Stimulated activated CD8-positive, alpha-beta memory T cell treated with anti-CD3 and anti-CD28 coated beads, Interleukin-7, amount 100 ng/mL, for 1 hour (primary cell): ENCODE results near the gene SLC45A1.

Experiments used
- DNase-seq, 2 donors: peaks; one replicate each; pipeline ENCODE4 v3.0.0-alpha.2; 2020; ENCODE audit warnings: low read depth in 2 of 2

SLC45A1 gene

DNA sequence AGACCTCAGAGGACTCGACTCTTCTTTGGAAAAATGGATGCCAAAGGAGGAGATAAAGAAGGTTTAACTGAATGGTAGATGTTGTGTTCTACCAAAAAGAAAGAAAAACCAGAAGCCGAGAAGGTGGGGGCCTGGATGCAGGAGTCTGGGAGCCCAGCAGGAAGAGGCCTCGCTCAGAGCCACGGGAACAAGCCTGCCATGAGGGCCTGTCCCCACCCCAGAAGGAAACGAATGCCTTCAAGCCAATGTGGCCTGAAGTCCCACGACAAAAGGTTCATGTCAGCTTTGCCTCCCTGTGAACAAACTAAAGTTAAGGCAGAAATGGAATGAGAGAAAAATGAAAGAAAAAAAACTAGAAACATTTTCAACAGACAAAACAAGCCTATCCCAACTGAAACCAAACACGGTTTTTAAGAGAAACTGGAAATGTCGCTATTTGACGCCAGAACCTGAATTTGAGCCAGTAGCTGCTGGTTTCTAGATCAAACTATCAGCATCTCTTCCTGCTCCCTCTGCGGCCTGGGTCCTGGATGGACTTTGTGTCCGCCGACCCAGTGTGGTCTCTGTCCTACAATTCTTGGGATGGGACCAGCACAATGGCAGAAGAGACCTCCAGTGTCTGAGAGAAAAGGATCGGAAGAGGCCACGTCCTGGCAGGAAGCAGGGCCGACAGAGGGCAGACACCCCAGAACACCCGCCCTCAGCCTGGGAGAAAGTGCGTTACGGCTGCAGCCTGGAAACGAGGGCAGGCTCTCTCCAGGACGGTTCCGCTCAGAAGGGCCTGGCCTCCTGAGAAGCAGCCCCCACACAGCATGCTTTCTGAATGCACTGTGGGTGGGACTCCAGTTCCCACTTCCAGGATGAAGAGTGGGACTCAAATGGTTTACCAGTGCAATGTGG is 35.2 kb downstream of the SLC45A1 start:
- DNase-seq, result no peak

DNA sequence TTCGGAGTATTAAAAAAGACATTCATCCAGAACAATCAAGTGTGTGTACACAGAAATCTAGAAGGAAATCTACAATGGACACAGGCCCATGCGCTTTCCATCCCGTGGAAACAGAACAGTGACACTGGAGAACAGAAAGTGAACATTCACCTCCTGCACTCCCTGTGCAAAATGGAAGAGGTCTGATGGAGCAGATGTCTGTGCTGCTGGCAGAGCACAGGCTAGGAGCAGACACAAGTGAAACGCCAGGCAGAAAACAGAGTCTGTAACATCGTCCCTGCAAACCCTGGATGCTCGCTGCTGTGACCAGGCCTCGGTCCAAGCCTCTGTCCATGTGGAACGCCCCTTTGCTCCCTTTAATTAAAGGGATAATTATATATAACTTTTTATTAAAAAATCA is 36.1 kb downstream of the SLC45A1 start:
- DNase-seq, result no peak

DNA sequence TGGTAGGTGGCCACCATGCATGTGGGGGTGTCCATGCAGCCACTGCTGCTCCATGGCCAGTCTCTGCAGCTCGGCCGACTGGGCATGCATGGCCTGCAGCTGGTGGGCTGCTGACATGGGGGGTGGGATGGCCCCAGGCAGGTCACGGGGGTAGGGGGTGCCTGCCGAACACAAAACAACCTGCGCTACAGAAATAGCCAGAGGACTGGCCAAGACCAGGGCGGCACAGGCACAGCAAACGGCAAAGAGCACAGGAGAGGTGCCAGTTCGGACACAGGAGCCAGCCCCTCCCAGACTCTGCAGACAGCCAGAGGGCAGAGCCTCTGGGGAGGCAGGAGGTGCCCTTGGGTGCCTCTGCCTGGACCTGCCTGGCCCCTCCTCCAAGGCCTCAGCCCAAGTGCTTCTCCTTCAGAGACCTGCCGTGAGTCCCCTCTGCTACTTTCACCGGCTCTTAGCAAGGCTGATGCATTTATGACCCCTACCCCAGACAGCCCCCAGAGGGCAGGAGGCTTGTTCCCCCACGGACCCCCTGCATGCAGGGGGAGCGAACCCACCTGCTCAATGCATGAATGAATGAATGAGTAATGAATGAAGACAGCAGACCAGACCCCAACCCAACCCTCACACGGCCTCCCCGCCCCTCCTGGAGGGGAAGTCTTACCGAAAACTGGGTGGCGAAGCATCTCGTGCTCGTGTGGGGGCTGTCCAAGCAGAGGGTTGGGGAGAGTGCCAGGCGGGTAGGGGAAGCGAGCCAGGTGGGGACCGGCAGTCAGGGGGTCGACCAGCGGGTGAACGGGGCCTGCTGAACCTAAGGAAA is 37.7 kb downstream of the SLC45A1 start:
- DNase-seq, result no peak

GRCh38 chr1:8356256-8357209 is 38.6 kb downstream of the SLC45A1 start:
- no peak for DNase-seq

DNA sequence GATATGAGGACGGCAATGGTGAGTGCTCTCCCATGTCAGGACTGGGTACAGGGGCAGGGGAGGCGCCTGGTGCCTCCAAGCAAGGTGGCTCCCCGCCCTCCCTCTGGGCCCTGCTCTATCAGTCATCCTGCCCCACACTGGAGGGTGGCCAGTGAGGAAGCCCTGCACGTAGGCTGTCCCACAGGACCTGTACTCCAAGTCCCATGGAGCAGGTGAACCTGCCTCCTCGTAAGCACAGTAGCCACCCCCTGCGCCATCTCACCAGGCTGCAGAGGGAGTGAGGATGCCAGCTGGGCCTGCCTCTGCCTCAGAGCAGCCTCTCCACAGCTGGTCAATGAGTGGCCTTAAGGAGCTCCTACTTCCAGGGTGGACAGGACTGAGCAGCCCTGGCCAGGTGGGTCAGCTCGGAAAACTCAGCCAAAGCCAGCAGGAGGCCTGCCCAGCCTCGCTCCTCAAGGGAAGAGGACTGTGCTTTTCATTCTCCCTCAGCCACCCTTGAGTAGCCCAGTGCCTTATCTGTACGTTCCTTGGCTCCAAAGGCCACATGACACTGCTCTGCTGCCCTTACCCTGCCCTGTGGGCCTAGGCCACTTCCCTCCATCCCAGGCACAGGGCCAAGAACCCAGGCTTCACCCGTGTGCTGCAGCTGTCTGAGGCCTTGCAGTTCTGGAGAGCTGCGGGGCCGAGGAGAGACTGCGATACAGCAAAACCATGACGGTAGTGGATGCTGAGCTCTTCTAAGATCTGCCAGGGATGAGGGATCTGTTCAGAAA is 39.6 kb downstream of the SLC45A1 start:
- DNase-seq, result no peak

DNA sequence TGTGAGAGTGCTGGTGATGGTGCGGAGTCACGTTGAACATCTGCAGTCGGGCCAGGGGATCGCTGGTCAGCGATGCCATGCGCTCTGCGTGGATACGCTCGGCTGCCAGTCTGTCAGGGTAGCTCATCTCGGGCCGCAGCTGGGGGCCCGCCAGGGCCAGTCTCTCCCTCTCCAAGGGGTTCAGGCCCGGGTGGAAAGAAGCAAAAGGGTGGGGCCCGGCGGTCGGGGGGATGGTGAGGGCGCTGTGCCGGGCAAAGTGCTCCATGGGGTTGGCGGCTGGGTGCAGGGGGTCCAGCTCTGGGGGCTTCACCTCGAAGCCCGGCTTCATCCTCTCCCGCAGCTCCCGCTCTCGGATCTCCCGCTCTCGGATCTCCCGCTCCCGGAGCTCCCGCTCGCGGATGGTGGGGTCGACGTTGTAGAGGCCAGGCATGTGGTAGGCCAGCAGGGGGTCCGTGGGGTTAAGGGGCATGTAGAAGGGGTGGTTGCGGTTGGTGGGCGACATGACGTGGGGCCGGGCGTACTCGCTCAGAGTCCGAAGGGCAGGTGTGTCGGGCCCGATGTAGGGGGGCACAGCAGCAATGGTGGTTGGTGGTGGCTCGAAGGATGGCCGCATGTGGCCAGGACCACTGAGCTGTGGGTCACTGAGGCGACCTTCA is 40.5 kb downstream of the SLC45A1 start:
- no peak for DNase-seq

DNA sequence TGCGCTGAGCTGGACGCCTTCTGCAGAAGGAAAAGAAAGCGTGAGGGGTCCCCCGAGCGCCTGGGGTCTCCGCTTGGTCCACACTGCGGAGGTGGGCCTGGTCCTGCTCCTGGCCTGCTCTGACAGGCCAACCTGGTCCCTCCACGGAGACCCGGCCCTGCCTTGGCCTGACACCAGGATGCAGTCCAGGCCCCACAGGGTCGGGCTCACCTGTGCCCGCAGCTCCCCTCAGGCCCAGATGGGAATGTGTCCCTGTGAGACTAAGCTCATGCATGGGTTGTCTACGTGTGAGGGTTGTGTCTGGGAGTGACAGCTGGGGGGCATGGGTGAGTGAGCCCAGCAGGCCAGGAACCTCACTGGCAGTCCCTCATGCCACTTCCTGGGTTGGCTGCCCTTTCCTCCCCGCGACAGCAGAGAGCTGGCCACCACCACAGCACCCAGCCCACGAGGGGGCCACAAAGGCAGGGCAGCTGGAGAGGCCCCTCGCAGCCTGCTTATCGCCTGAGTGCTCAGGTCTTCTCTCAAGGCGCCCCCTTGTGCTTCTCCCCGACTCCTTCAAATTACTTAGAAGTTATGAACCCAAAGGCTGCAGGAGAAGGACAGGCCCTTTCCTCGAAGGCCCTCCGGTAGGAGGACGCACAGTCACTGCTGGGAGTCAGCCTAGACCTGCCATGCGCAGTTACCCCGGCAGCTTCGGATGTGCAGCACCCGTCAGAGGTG is 41.1 kb downstream of the SLC45A1 start:
- no peak for DNase-seq

DNA sequence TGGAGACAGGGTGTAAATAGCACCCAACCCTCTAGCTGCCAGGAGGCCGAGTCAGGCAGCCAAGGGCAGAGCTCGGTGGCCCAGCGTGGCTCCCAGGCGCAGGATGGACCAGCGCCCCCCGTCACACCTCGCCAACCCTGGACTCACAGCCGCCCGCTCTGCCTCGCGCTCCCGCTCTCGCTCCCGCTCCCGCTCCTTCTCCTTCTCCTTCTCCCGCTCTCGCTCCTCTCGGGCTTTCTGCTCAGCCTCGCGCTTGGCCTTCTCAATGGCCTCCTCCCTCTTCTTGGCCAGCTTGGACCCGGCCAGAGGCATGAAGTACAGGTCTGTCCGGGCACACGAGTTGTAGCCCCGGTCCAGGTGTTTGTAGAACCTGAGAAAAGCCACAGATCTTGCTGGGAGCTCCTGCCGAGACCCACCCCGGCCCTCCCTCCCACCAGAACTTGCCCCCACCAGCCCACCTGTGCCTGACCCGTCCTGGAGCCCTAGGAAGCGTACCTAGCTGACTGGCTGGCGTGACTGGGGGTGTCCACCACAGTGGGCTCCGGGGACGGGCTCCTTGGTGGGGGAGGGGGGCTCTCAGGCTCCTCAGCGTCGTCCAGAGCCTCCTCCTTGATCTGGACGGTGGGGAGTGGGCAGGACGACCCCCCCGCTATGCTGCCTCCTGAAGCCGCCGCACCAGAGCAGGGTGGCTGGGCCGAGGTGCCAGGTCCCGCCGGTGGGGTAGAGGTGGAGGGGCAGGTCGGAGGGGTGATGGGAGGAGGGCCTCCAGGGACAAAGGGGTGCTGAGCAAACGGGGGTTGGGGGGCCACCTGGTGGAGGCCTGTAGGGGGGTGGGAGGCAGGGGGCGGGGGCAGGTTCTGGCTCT is 41.9 kb downstream of the SLC45A1 start:
- no peak for DNase-seq

DNA sequence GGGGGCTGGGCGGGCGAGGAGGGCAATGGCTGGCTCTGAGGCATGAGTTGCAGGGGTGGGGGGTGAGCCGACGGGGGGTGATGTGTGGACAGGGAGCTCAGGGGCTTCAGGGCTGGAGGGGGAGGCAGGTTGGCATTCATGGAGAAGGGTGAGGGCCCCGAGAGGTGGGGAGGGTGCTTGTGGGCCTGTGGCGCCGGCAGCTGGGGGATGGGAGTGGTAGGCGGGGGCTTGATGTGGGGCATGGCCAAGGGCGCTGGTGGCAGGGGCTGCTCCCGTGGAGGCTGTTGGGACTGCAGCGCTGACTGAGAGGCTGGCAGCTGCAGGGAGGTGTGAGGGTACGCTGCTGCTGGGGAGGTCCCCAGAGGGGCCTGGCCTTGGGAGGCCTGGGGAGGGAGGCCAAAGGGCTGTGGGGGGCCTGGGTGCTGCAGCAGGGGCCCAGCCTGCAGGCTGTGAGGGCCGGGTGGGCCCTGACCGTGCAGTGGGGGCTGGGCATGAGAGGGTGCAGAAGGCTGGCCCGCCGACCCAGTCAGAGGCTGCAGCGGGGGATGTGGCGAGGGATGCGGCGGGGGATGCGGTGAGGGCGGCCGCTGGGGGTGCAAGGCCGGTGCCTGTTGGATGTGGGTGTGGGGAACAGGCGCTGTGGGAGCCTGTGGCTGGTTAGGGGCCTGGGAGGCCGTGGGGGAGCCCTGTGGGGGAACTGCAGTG is 42.7 kb downstream of the SLC45A1 start:
- DNase-seq, result no peak

DNA sequence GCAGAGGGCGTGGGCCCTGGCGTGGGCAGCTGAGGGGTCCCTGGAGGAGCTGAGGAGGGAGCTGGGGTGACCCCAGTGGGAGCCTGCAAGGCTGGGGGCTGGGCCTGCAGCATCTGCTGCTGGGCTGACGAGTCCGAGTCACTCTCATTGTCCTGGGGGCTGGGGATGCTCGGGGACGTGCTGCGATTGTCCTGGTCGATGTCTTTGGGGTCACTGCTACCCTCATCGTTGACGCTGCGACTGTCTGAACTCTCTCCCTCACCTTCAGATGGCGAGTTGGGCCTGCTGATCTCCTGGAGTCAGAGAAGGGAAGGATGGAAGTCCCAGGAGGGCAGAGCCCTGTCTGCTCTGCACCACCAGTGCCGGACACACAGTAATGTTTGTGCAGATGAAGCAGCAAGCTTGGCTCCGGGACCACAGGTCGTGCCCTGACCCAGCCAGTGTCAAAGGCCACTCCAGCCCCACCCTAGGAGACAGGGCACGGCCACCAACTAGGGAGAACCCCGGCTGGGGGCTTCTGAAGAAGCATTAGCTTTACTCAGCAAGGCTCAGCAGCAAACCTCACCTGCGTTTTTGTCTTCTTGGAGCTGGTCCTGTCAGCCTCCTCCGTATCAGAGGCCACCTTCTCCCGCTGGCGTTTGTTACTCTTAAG is 43.4 kb downstream of the SLC45A1 start:
- no peak for DNase-seq

GRCh38 chr1:8362701-8363101 is 44.8 kb downstream of the SLC45A1 start:
- DNase-seq, result no peak

- DNase-seq, result no peak
Measured at GRCh38 chr1:8363186-8363766, 45.4 kb downstream of the SLC45A1 start.

- DNase-seq, result no peak
Measured at GRCh38 chr1:8363767-8364301, 45.9 kb downstream of the SLC45A1 start.

GRCh38 chr1:8364528-8365442 is 46.9 kb downstream of the SLC45A1 start:
- no peak for DNase-seq

DNA sequence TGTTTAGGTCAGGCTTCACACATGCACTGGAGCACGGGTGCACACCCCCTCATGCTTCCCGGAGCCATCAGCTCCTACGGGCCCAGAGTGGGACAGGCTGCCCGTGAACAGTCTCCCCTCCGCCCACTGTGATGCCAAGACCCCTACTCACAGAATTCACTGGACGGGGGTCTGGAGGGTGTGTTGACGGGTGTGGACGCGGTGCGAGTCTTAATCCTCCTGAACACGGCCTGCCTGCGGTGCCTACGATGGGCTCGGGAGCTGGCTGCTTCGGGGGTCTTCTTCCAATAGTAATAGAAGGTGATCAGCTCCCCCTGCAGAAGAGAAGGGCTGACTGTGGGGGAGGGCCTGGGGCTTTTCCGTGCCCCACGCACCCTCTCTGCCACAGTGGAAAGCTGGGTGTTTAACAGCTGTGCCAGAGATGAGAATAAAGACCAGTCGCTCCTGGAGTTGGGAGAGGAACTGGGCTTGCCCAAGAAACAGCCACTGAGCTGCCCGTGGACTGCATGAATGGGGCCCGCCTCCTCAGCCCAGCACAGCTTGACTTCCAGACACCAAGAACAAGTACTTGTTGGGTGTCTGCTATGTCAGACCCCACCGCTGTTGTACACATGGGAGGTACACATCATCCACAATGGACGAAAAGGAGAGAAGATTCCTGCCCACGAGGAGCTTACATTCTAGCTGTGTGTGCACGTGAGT is 47.9 kb downstream of the SLC45A1 start:
- no peak for DNase-seq
